Activated T-cell treated with anti-CD3 and anti-CD28 coated beads, Interleukin-2, amount 50 U/mL, for 72 hours (primary cell): ENCODE results near the gene CA10. TPM values are rescaled to one million over a fixed set of nuclear protein-coding genes. Genes with fewer than 3 reads are reported as not detected.

Experiments used
- ATAC-seq, 2 donors: fragments of 150-1000 bp; cut with Tn5 transposase; replicated peaks in 1 of 2; 2 replicates each; pipeline ENCODE4 v1.10.0; 2021; ENCODE audit warnings: moderate library complexity in 2 of 2, mild to moderate bottlenecking in 1 of 2
- DNase-seq, 2 donors: peaks; one replicate each; pipeline ENCODE4 v3.0.0; 2021 to 2022; ENCODE audit warnings: mixed read lengths in 1 of 2
- H3K27ac Mint-ChIP-seq: one replicate; pipeline ENCODE4 v1.8.0; 2022; ENCODE audit warnings: mild to moderate bottlenecking, moderate library complexity, mixed read lengths
- H3K27me3 Mint-ChIP-seq: one replicate; pipeline ENCODE4 v1.8.0; 2022; ENCODE audit warnings: low read depth, mixed read lengths
- H3K36me3 Mint-ChIP-seq, 2 donors: one replicate each; pipeline ENCODE4 v1.8.0; 2022; ENCODE audit warnings: mixed read lengths in 2 of 2, mild to moderate bottlenecking in 1 of 2; ENCODE audit not compliant: insufficient read depth in 2 of 2
- H3K4me1 Mint-ChIP-seq: one replicate; pipeline ENCODE4 v1.8.0; 2022; ENCODE audit warnings: low read depth, mixed read lengths
- H3K4me3 Mint-ChIP-seq, 2 donors: one replicate each; pipeline ENCODE4 v1.8.0; 2022; ENCODE audit warnings: mild to moderate bottlenecking in 2 of 2, mixed read lengths in 2 of 2, moderate library complexity in 2 of 2
- H3K9me3 Mint-ChIP-seq, 2 donors: one replicate each; pipeline ENCODE4 v1.8.0; 2022; ENCODE audit warnings: mixed read lengths in 2 of 2
- total RNA-seq, 2 donors: library from RNA; stranded (reverse); gene quantifications; one replicate each; pipeline ENCODE4 v1.2.3, GENCODE V29; 2022

Gene CA10
- total RNA-seq: not detected

GRCh38 chr17:52158450-52159042 lies at the start of gene CA10:
CA10 (minus strand) TSS chr17:52158714.
- no peak for DNase-seq
- Mint-ChIP-seq H3K4me1 (no peaks in the 10 kb centered on the region), H3K27me3 (peaks cover 60% of the 10 kb centered on the region), H3K36me3 (peaks cover 0 to 9% of the 10 kb centered on the region in 2 donors), H3K4me3 (peak within 1 kb of the TSS; percentile 51 to 69), H3K27ac (no peak within 1 kb of the TSS), H3K9me3 (peaks cover 0 to 3% of the 10 kb centered on the region in 2 donors)
- peak in 1 of 2 donors; percentile 25 for ATAC-seq

GRCh38 chr17:52207796-52208195 lies 49.3 kb upstream of the CA10 start:
- DNase-seq: no peak
- Mint-ChIP-seq H3K9me3 (peaks cover 2 to 8% of the 10 kb centered on the region in 2 donors), H3K27me3 (no peaks in the 10 kb centered on the region), H3K36me3 (no peaks in the 10 kb centered on the region), H3K4me3 (no peak overlapping the region), H3K27ac (no peak overlapping the region), H3K4me1 (no peaks in the 10 kb centered on the region)
- no peak for ATAC-seq

GRCh38 chr17:52202520-52203080 lies 44.1 kb upstream of the CA10 start:
- DNase-seq (no peak), ATAC-seq (no peak)
- no peaks in the 10 kb centered on the region for H3K27me3 Mint-ChIP-seq
- no peak overlapping the region for H3K27ac Mint-ChIP-seq
- no peaks in the 10 kb centered on the region for H3K36me3 Mint-ChIP-seq
- H3K4me3 Mint-ChIP-seq: no peak overlapping the region
- H3K9me3 Mint-ChIP-seq: peaks cover under 1 to 7% of the 10 kb centered on the region in 2 donors
- H3K4me1 Mint-ChIP-seq: no peaks in the 10 kb centered on the region

GRCh38 chr17:52201767-52202519 lies 43.4 kb upstream of the CA10 start:
- ATAC-seq (no peak), DNase-seq (no peak)
- no peak overlapping the region for H3K27ac Mint-ChIP-seq
- H3K27me3 Mint-ChIP-seq: no peaks in the 10 kb centered on the region
- no peaks in the 10 kb centered on the region for H3K4me1 Mint-ChIP-seq
- no peaks in the 10 kb centered on the region for H3K36me3 Mint-ChIP-seq
- no peak overlapping the region for H3K4me3 Mint-ChIP-seq
- H3K9me3 Mint-ChIP-seq: peaks cover 1 to 7% of the 10 kb centered on the region in 2 donors

- Mint-ChIP-seq H3K27ac (no peak overlapping the region), H3K36me3 (no peaks in the 10 kb centered on the region), H3K27me3 (no peaks in the 10 kb centered on the region), H3K9me3 (no peaks in the 10 kb centered on the region), H3K4me3 (no peak overlapping the region), H3K4me1 (no peaks in the 10 kb centered on the region)
- no peak for ATAC-seq
- no peak for DNase-seq
Measured at GRCh38 chr17:52191491-52191890, 33.0 kb upstream of the CA10 start.

- ATAC-seq: no peak
- Mint-ChIP-seq H3K27me3 (no peaks in the 10 kb centered on the region), H3K4me1 (no peaks in the 10 kb centered on the region), H3K27ac (no peak overlapping the region), H3K4me3 (no peak overlapping the region), H3K9me3 (peaks cover 0 to 6% of the 10 kb centered on the region in 2 donors), H3K36me3 (no peaks in the 10 kb centered on the region)
- no peak for DNase-seq
Measured at GRCh38 chr17:52181782-52182181, 23.3 kb upstream of the CA10 start.

- no peaks in the 10 kb centered on the region for H3K36me3 Mint-ChIP-seq
- H3K27me3 Mint-ChIP-seq: no peaks in the 10 kb centered on the region
- ATAC-seq (no peak), DNase-seq (no peak)
- H3K4me1 Mint-ChIP-seq: no peaks in the 10 kb centered on the region
- no peak overlapping the region for H3K4me3 Mint-ChIP-seq
- H3K27ac Mint-ChIP-seq: no peak overlapping the region
- no peaks in the 10 kb centered on the region for H3K9me3 Mint-ChIP-seq
Measured at GRCh38 chr17:52178012-52178411, 19.5 kb upstream of the CA10 start.

GRCh38 chr17:52170963-52171572 lies 12.6 kb upstream of the CA10 start:
- Mint-ChIP-seq H3K27ac (no peak overlapping the region), H3K4me3 (no peak overlapping the region), H3K36me3 (no peaks in the 10 kb centered on the region), H3K4me1 (no peaks in the 10 kb centered on the region), H3K9me3 (no peaks in the 10 kb centered on the region), H3K27me3 (no peaks in the 10 kb centered on the region)
- ATAC-seq: no peak
- DNase-seq: no peak

GRCh38 chr17:52160136-52160567 lies 1.6 kb upstream of the CA10 start:
- H3K9me3 Mint-ChIP-seq: peaks cover 0 to 3% of the 10 kb centered on the region in 2 donors
- ATAC-seq (no peak), DNase-seq (no peak)
- H3K4me1 Mint-ChIP-seq: no peaks in the 10 kb centered on the region
- peaks cover 0 to 9% of the 10 kb centered on the region in 2 donors for H3K36me3 Mint-ChIP-seq
- H3K27ac Mint-ChIP-seq: no peak overlapping the region
- H3K4me3 Mint-ChIP-seq: no peak overlapping the region
- H3K27me3 Mint-ChIP-seq: peaks cover 54% of the 10 kb centered on the region

- Mint-ChIP-seq H3K4me1 (no peaks in the 10 kb centered on the region), H3K36me3 (peaks cover 0 to 9% of the 10 kb centered on the region in 2 donors), H3K4me3 (peak overlapping the region in 1 of 2 donors; percentile 25), H3K27me3 (peaks cover 56% of the 10 kb centered on the region), H3K9me3 (peaks cover 0 to 3% of the 10 kb centered on the region in 2 donors), H3K27ac (no peak overlapping the region)
- no peak for ATAC-seq
- DNase-seq: no peak
Measured at GRCh38 chr17:52159246-52160135, 977 bp upstream of the CA10 start.

- DNase-seq (peak in 1 of 2 donors; percentile 20), ATAC-seq (peak; percentile 32 to 41)
- Mint-ChIP-seq H3K4me3 (peak overlapping the region; percentile 51 to 69), H3K27me3 (peaks cover 60% of the 10 kb centered on the region), H3K27ac (no peak overlapping the region), H3K4me1 (no peaks in the 10 kb centered on the region), H3K36me3 (peaks cover 0 to 9% of the 10 kb centered on the region in 2 donors), H3K9me3 (peaks cover 0 to 3% of the 10 kb centered on the region in 2 donors)
Measured at GRCh38 chr17:52157603-52158449, 688 bp downstream of the CA10 start.
